Skin of body (tissue), 2 donors: ENCODE measurements around the gene FHIT. TPM values are rescaled to one million over a fixed set of nuclear protein-coding genes. Genes with fewer than 3 reads are reported as not detected.

Source experiments
- DNase-seq: peaks from one replicate; lab custom pipeline; 2025; lab: John Stamatoyannopoulos, UW
- total RNA-seq: library from RNA; depleted of rRNA; stranded (reverse); fragments of >200 nt; gene quantifications from one replicate; pipeline ENCODE4 v1.2.3, GENCODE V29; 2014

Gene FHIT
- total RNA-seq, 1 donor from 2014 or later, result 8.9 TPM

- no peak for DNase-seq
These were observed 829.4 kb downstream of the FHIT start for GRCh38 chr3:60421749-60422446.

GRCh38 chr3:60417576-60417975 is 833.7 kb downstream of the FHIT start:
- DNase-seq, result no peak

- no peak for DNase-seq
These were observed 837.2 kb downstream of the FHIT start for GRCh38 chr3:60414011-60414410.

GRCh38 chr3:60413551-60413950 is 837.7 kb downstream of the FHIT start:
- DNase-seq, result no peak

DNA sequence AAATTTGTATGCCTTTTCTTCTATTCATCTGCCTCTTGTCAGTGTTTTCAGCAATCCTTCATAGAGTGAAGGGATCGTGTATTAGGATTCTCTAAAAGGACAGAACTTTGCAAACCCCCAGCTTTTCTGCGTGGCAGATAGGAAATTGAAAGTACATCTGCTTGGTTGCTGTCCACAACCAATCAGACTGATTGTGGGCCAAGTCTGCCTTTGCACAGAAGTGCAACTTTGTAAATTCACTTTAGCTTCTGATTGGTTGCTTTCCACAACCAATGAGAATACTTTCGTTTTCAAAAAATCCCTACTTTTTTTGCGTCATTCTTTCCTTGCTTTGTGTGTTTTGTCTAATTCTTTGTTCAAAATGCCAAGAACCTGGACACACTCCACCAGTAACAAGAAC is 847.4 kb downstream of the FHIT start:
- DNase-seq, result no peak

DNA sequence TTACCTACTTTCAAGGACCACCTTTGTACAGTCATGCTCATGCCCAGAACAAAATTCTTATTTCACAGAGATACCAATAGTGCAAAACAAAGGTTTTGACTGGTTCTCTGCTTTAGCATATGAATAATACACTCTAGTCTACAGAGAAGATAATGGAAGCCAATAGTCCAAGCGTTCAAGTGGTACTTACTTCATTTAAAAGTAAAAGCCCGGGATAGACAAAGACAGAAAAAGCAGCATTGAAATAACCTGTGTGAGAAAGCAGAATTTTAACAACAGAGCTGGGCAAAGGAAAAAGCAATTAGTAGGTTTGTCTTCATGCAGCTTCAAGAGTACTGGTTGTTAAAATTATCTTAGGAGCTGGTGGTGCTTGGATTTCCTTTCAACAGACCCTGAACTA is 848.3 kb downstream of the FHIT start:
- no peak for DNase-seq

GRCh38 chr3:60399861-60400845 is 851.1 kb downstream of the FHIT start:
- no peak for DNase-seq

GRCh38 chr3:60399292-60399691 is 852.0 kb downstream of the FHIT start:
- DNase-seq, result no peak

- no peak for DNase-seq
These were observed 856.0 kb downstream of the FHIT start for GRCh38 chr3:60395173-60395762.

DNA sequence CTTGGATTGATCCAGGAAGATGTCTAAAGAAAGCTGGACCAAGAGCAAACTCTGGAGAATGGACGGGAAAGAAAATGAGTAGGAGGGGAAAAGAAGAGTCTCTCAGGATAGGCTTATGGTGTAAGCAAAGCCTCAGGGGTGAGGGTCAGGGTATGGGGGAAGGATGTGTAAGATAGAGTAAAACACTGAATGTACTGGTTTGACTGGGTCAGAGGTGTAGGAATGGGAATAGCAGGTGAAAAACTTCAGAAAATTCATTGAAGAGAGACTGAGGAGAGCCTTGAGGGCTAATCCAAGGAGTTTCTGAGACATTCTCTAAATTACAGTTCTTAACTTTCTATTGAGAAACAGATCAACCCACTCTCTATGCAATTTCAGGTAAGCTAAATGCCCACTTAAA is 857.3 kb downstream of the FHIT start:
- no peak for DNase-seq

DNA sequence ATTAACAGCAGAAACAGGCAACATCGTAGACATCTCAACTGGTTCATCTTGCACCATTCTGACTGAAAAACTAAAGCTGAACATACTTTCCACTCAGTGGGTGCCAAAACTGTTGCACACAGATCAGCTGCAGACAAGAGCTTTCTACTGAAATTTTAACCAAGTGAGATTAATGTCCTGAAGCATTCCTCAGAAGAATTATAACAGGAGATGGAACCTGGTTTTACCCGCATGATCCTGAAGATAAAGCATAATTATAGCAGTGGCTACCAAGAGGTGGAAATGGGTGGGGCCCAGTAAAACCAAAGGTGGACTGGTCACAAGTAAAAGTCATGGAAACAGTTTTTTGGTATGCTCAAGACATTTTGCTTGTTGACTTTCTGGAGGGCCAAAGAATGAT is 858.8 kb downstream of the FHIT start:
- DNase-seq, result no peak

- DNase-seq, result no peak
These were observed 860.0 kb downstream of the FHIT start for GRCh38 chr3:60391292-60391691.

- DNase-seq, result no peak
These were observed 862.5 kb downstream of the FHIT start for GRCh38 chr3:60388731-60389130.

DNA sequence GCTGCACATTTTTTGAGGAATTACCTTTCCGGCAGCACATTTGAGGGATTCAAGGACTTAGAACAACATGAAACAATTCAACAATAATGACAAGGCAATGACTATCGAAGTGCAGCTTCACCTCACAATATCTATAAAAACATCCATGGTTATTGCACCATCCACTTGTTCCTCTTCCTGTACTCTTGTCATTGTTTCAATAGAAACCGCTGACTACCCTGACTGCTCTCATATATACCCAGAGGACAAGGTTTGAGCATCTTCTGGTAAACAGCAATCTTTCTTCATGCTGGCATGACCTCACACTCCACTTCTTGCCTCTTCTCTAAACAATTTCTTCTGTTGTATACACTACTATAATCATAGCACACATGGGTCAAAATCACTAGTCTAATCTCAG is 864.9 kb downstream of the FHIT start:
- DNase-seq, result no peak

DNA sequence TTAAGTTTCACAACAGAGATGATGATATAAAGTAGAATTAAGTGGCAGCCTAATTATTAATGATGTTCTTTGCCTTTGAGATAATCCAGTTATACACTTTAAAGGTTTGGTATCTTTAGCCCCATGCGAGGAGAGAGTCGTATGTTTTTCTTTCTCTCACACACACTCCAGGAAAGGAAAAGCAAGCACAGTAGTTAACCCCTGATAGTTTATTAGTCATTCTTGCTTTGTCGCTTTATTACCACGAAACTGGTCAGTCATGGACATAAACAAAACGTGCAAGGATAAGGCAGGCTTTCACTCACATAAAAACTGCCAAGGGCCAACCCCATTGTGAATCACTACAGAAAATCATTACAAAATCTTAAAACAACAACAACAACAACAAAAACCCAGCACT is 866.9 kb downstream of the FHIT start:
- DNase-seq, result no peak

GRCh38 chr3:60383345-60383744 is 867.9 kb downstream of the FHIT start:
- DNase-seq, result no peak

GRCh38 chr3:60366486-60366885 is 884.8 kb downstream of the FHIT start:
- DNase-seq, result no peak

DNA sequence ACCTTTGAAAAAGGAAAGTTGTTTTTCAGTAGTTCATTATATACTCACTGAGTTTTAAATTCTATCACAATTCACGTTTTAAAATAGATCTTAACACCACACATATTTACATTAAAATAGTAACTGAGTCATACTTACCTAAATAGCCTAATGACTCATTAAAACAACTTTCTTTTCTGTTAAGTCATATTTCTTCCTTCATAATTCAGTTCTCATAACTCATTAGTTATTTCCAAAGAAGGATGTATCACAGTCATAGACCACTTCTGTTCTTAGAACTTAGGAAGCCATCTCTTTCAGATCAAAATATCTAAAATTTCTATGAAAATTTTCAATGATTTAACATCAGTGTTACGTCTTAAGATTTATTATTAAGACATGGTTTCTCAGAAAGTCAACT is 885.9 kb downstream of the FHIT start:
- DNase-seq, result no peak

- no peak for DNase-seq
These were observed 886.8 kb downstream of the FHIT start for GRCh38 chr3:60364475-60364874.

DNA sequence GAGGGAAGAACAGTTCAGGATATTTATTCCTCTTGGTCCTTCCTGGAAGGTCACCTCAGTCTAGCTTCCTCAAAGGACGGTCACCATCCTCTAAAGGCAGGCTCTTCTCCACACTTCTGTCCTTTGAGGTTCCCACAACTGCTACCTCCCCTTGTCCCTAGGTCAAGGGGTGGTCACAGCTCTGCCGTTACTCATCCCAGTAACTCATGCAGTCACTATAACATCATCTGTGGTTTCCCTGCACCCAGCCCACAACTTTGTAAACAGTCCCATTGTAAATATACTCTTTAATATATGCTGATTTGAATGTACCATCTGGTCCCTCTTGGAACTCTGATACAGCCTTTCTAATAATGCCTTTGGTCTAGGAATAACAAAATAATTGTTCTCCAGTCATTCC is 887.4 kb downstream of the FHIT start:
- no peak for DNase-seq

- DNase-seq, result no peak
These were observed 895.4 kb downstream of the FHIT start for GRCh38 chr3:60355825-60356224.

- DNase-seq, result no peak
These were observed 899.8 kb downstream of the FHIT start for GRCh38 chr3:60351481-60351880.
